Tibial artery (tissue), 4 donors: ENCODE measurements around the gene ANGPT4.
"Not testable (repeated sequence)": the region's sequence is repeated elsewhere in the genome, so short reads cannot be mapped to it uniquely, and the experiment has no call there.

Source experiments
- DNase-seq, 2 donors: peaks; one replicate each; pipeline ENCODE4 v3.0.0-alpha.2; 2019
- H3K27ac ChIP-seq, 2 donors: fragments of 200-600 bp; sonication (generic) in 1 of 2; 1 replicate in 1 of 2; 2 replicates in 1 of 2; pipeline ENCODE4 v1.5.1; 2018 to 2019; ENCODE audit warnings: mild to moderate bottlenecking in 1 of 2
- H3K27me3 ChIP-seq, 2 donors: fragments of 200-600 bp; sonication (generic) in 1 of 2; one replicate each; pipeline versions ENCODE4 v1.5.1 to v1.6.0; 2016 to 2019
- H3K36me3 ChIP-seq, 3 donors: fragments of 200-600 bp; sonication (generic) in 2 of 3; one replicate each; pipeline ENCODE4 v1.5.1; 2016 to 2019; ENCODE audit warnings: mild to moderate bottlenecking in 2 of 3
- H3K4me1 ChIP-seq, 4 donors: fragments of 200-600 bp; sonication (generic) in 2 of 4; 1 replicate in 3 of 4; 2 replicates in 1 of 4; pipeline ENCODE4 v1.5.1; 2016 to 2019
- H3K4me3 ChIP-seq, 2 donors: fragments of 200-600 bp; sonication (generic) in 1 of 2; 1 replicate in 1 of 2; 2 replicates in 1 of 2; pipeline ENCODE4 v1.5.1; 2018 to 2019; ENCODE audit warnings: mild to moderate bottlenecking in 2 of 2
- H3K9me3 ChIP-seq, 3 donors: fragments of 200-600 bp; sonication (generic) in 1 of 3; one replicate each; pipeline ENCODE4 v1.5.1; 2016 to 2019
- intact Hi-C: fragments of 100-400 bp; cut with DNase I; formaldehyde crosslinking; loops from one replicate; pipeline ENCODE4 v1.15.0; 2023; ENCODE audit warnings: low total_unique reads
- TF ChIP-seq, protein P1 (sequence below), 2 experiments: fragments of 200-600 bp in 1 of 2; fragments of 450-650 bp in 1 of 2; IDR thresholded peaks; one replicate each; pipeline ENCODE4 v1.5.1; 2017 to 2019; ENCODE audit warnings: antibody characterized with exemption in 2 of 2, mild to moderate bottlenecking in 1 of 2, moderate library complexity in 1 of 2

The ANGPT4 gene

DNA sequence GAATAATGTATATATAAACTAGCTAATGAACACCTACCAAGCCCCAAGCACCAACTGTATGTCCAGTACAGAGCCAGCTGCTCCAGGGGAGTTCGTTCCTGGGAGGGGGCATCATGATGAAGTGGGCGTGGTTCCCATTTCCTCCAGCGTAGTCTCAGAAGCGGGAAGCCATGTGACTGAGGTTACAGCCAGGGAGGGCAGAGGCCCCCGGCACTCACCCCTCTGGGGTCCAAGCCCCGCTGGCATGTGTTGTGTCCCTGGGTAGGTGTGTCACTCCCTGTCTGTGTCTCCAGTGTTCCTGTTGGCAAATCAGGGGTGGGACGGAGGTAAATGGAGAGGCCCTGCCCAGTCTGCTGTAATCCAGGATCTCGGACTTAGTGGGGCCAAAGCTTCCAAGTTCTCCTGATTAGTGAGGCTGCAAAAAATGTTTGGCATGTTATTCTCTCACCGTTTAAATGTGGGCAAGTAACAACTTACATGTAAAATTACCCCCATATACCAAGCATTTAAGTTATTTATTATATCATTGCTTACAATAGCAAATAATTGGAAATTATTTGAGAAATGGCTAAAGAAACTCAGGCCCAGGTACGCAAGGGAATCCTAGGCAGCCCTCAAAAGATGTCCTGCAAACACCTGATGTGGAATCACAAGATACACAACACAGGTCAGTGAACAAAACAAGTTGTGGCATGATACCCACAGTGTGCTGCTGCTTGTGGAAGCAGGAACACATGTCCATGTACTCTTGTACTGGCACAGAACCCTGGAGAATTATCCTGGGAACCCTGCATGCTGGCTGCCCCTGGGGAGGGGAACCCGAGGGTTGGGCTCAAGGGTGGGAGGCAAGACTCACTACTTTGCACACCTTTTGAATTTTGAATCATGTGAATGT, 60.4 kb downstream of the ANGPT4 start:
- TF ChIP-seq, protein P1, sequence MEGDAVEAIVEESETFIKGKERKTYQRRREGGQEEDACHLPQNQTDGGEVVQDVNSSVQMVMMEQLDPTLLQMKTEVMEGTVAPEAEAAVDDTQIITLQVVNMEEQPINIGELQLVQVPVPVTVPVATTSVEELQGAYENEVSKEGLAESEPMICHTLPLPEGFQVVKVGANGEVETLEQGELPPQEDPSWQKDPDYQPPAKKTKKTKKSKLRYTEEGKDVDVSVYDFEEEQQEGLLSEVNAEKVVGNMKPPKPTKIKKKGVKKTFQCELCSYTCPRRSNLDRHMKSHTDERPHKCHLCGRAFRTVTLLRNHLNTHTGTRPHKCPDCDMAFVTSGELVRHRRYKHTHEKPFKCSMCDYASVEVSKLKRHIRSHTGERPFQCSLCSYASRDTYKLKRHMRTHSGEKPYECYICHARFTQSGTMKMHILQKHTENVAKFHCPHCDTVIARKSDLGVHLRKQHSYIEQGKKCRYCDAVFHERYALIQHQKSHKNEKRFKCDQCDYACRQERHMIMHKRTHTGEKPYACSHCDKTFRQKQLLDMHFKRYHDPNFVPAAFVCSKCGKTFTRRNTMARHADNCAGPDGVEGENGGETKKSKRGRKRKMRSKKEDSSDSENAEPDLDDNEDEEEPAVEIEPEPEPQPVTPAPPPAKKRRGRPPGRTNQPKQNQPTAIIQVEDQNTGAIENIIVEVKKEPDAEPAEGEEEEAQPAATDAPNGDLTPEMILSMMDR (IDR thresholded peaks at IDR 0.05), result no peak
- no peak overlapping the region for H3K4me3 ChIP-seq

DNA sequence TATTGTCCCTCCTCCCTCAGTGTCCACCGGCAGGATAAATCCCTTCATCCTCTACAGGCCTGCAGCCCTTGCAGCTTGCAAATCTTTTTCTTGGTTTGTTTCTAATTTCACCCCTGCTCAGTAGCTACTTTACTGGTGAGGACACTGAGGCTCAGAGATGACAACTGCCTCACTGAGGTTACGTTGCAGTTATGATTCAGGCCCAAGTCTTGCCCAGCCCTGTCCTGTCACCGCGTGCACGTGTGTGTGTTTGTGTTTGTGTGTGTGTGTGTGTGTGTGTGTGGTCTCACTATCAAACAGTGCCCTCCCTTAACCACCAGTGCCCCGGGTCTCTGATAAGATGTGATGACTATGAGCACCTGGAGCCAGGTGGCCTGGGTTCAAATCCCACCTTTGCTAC, 61.5 kb downstream of the ANGPT4 start:
- Histone ChIP-seq H3K27me3 (no peaks in the 10 kb centered on the region), H3K4me1 (peaks cover 0 to 17% (median 6%) of the 10 kb centered on the region in 4 donors), H3K4me3 (no peak overlapping the region), H3K27ac (no peak overlapping the region), H3K36me3 (no peaks in the 10 kb centered on the region), H3K9me3 (no peaks in the 10 kb centered on the region)
- DNase-seq, result no peak
- TF ChIP-seq, protein P1 (IDR thresholded peaks at IDR 0.05), result no peak
- intact Hi-C loops, result no loop called here

More for the DNA sequence above, 60.4 kb downstream of the ANGPT4 start:
- H3K9me3 ChIP-seq, result no peaks in the 10 kb centered on the region
- H3K27me3 ChIP-seq, result no peaks in the 10 kb centered on the region
- H3K4me1 ChIP-seq, result peaks cover 0 to 17% (median 6%) of the 10 kb centered on the region in 4 donors
- no peak for DNase-seq
- intact Hi-C loops, result no loop called here
- no peaks in the 10 kb centered on the region for H3K36me3 ChIP-seq
- H3K27ac ChIP-seq, result peak overlapping the region in 1 of 2 donors; percentile 8

DNA sequence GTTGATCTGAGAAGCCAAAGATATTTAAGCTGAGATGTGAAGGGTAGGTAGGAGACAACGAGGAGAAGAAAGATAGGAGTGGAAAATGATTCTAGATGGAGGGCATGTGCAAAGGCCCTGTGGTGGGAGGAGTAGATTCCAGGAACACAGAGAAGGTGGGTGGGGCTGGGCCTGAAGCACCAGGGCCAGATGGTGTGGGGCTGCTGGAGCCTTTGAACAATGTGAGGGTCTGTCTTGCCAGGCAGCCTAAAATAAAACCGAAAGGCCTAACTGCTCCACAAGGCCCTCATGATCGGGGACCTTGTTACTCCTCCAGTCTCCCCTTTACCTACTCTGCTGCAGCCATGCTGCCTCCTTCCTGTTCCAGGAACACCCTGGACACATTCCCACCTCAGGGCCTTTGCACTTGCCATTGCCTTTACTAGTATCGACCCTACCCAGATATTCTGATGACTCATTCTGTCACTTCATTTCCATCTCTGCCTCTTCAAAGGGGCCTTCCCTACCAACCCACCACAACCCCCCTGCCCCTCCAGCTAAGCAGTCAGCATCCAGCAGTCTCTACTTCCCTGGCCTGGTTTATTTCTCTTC, 62.6 kb downstream of the ANGPT4 start:
- intact Hi-C loops, result no loop called here
- no peaks in the 10 kb centered on the region for H3K27me3 ChIP-seq

DNA sequence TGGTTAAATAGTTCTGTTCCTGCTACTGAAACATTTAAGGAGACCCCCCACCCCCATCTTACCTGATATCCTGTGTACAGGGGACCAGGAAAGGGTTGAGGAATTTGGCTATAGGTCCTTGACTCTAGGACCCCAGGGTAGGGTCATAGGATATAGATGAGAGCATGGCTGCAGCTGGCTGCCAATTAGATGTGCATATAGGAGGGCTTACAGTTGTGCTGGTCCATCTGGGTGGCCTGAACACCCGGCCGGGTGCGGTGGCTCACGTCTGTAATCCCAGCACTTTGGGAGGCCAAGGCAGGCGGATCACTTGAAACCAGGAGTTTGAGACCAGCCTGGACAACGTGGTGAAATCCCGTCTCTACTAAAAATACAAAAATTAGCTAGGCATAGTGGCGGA, 67.4 kb downstream of the ANGPT4 start:
- H3K27me3 ChIP-seq, H3K36me3 ChIP-seq, DNase-seq, H3K4me3 ChIP-seq, H3K27ac ChIP-seq, intact Hi-C loops, H3K9me3 ChIP-seq: not testable (repeated sequence)
- H3K4me1 ChIP-seq, result peaks cover 0 to 14% (median 10%) of the 10 kb centered on the region in 4 donors

More for the DNA sequence above, 62.6 kb downstream of the ANGPT4 start:
- DNase-seq, result no peak
- H3K4me3 ChIP-seq, result no peak overlapping the region
- H3K9me3 ChIP-seq, result no peaks in the 10 kb centered on the region
- no peak overlapping the region for H3K27ac ChIP-seq
- TF ChIP-seq, protein P1 (IDR thresholded peaks at IDR 0.05), result no peak
- H3K4me1 ChIP-seq, result peaks cover 0 to 17% (median 6%) of the 10 kb centered on the region in 4 donors
- no peaks in the 10 kb centered on the region for H3K36me3 ChIP-seq

GRCh38 chr20:848193-848592, 67.9 kb downstream of the ANGPT4 start:
- TF ChIP-seq, protein P1 (IDR thresholded peaks at IDR 0.05), result no peak
- H3K27ac ChIP-seq, result no peak overlapping the region
- peaks cover 0 to 10% (median 0%) of the 10 kb centered on the region in 3 donors for H3K36me3 ChIP-seq
- H3K4me1 ChIP-seq, result peaks cover 0 to 19% (median 10%) of the 10 kb centered on the region in 4 donors
- intact Hi-C loops, result no loop called here
- peaks cover 0 to 3% of the 10 kb centered on the region in 2 donors for H3K27me3 ChIP-seq
- no peak for DNase-seq
- H3K9me3 ChIP-seq, result no peaks in the 10 kb centered on the region
- H3K4me3 ChIP-seq, result no peak overlapping the region

GRCh38 chr20:846894-847278, 69.2 kb downstream of the ANGPT4 start:
- H3K27me3 ChIP-seq, result peaks cover 0 to 9% of the 10 kb centered on the region in 2 donors
- peaks cover 0 to 25% (median 10%) of the 10 kb centered on the region in 4 donors for H3K4me1 ChIP-seq
- intact Hi-C loops, result no loop called here
- TF ChIP-seq, protein P1 (IDR thresholded peaks at IDR 0.05), result no peak
- DNase-seq, result no peak
- H3K27ac ChIP-seq, result no peak overlapping the region
- H3K4me3 ChIP-seq, result no peak overlapping the region
- H3K9me3 ChIP-seq, result no peaks in the 10 kb centered on the region
- peaks cover 0 to 10% (median 0%) of the 10 kb centered on the region in 3 donors for H3K36me3 ChIP-seq
